ENCODE measurements around the gene WDR5B.

The WDR5B gene

GRCh38 chr3:122430371-122430770 lies 14.5 kb upstream of the WDR5B start:
- no peak for DNase-seq (ENCODE audit: low read depth in 1 of 2, low spot score in 1 of 2)
- in situ Hi-C loops (cut with HindIII; ENCODE audit: low pct_unique_long_range_greater_than_20kb, low sequenced_read_pairs) = no loop called here
- TF ChIP-seq JUND (IDR thresholded peaks at IDR 0.05; ENCODE audit: low read depth) = no peak

- in situ Hi-C loops (cut with HindIII; ENCODE audit: low pct_unique_long_range_greater_than_20kb, low sequenced_read_pairs) = no loop called here
- TF ChIP-seq JUND (IDR thresholded peaks at IDR 0.05; ENCODE audit: low read depth) = no peak
- no peak for DNase-seq (ENCODE audit: low read depth in 1 of 2, low spot score in 1 of 2)
Observed at GRCh38 chr3:122427857-122428471, 12.1 kb upstream of the WDR5B start.

- no peak for TF ChIP-seq JUND (IDR thresholded peaks at IDR 0.05; ENCODE audit: low read depth)
- in situ Hi-C loops (cut with HindIII; ENCODE audit: low pct_unique_long_range_greater_than_20kb, low sequenced_read_pairs) = no loop called here
- DNase-seq (ENCODE audit: low read depth in 1 of 2, low spot score in 1 of 2) = no peak
Observed at GRCh38 chr3:122421836-122422235, 6.0 kb upstream of the WDR5B start.

GRCh38 chr3:122421101-122421500 lies 5.2 kb upstream of the WDR5B start:
- no peak for DNase-seq (ENCODE audit: low read depth in 1 of 2, low spot score in 1 of 2)
- no peak for TF ChIP-seq JUND (IDR thresholded peaks at IDR 0.05; ENCODE audit: low read depth)
- in situ Hi-C loops (cut with HindIII; ENCODE audit: low pct_unique_long_range_greater_than_20kb, low sequenced_read_pairs) = no loop called here

- in situ Hi-C loops (cut with HindIII; ENCODE audit: low pct_unique_long_range_greater_than_20kb, low sequenced_read_pairs) = no loop called here
- DNase-seq (ENCODE audit: low read depth in 1 of 2, low spot score in 1 of 2) = peak in 1 of 2 experiments; percentile 2
- no peak for TF ChIP-seq JUND (IDR thresholded peaks at IDR 0.05; ENCODE audit: low read depth)
Observed at GRCh38 chr3:122416966-122417365, 1.1 kb upstream of the WDR5B start.

GRCh38 chr3:122415104-122415744 lies 638 bp downstream of the WDR5B start:
- TF ChIP-seq JUND (IDR thresholded peaks at IDR 0.05; ENCODE audit: low read depth) = no peak
- in situ Hi-C loops (cut with HindIII; ENCODE audit: low pct_unique_long_range_greater_than_20kb, low sequenced_read_pairs) = no loop called here
- DNase-seq (ENCODE audit: low read depth in 1 of 2, low spot score in 1 of 2) = peak; percentile 56 to 82

- no peak for TF ChIP-seq JUND (IDR thresholded peaks at IDR 0.05; ENCODE audit: low read depth)
- in situ Hi-C loops (cut with HindIII; ENCODE audit: low pct_unique_long_range_greater_than_20kb, low sequenced_read_pairs) = no loop called here
- no peak for DNase-seq (ENCODE audit: low read depth in 1 of 2, low spot score in 1 of 2)
Observed at GRCh38 chr3:122414391-122414790, 1.5 kb downstream of the WDR5B start.

- in situ Hi-C loops (cut with HindIII; ENCODE audit: low pct_unique_long_range_greater_than_20kb, low sequenced_read_pairs) = no loop called here
- no peak for TF ChIP-seq JUND (IDR thresholded peaks at IDR 0.05; ENCODE audit: low read depth)
- no peak for DNase-seq (ENCODE audit: low read depth in 1 of 2, low spot score in 1 of 2)
Observed at GRCh38 chr3:122410639-122411038, 5.2 kb downstream of the WDR5B start.

- no peak for DNase-seq (ENCODE audit: low read depth in 1 of 2, low spot score in 1 of 2)
- TF ChIP-seq JUND (IDR thresholded peaks at IDR 0.05; ENCODE audit: low read depth) = no peak
- in situ Hi-C loops (cut with HindIII; ENCODE audit: low pct_unique_long_range_greater_than_20kb, low sequenced_read_pairs) = no loop called here
Observed at GRCh38 chr3:122410111-122410510, 5.8 kb downstream of the WDR5B start.

- in situ Hi-C loops (cut with HindIII; ENCODE audit: low pct_unique_long_range_greater_than_20kb, low sequenced_read_pairs) = no loop called here
- DNase-seq (ENCODE audit: low read depth in 1 of 2, low spot score in 1 of 2) = no peak
- TF ChIP-seq JUND (IDR thresholded peaks at IDR 0.05; ENCODE audit: low read depth) = no peak
Observed at GRCh38 chr3:122409446-122409845, 6.4 kb downstream of the WDR5B start.

GRCh38 chr3:122407946-122408345 lies 7.9 kb downstream of the WDR5B start:
- in situ Hi-C loops (cut with HindIII; ENCODE audit: low pct_unique_long_range_greater_than_20kb, low sequenced_read_pairs) = no loop called here
- no peak for TF ChIP-seq JUND (IDR thresholded peaks at IDR 0.05; ENCODE audit: low read depth)
- no peak for DNase-seq (ENCODE audit: low read depth in 1 of 2, low spot score in 1 of 2)

GRCh38 chr3:122406198-122406597 lies 9.7 kb downstream of the WDR5B start:
- TF ChIP-seq JUND (IDR thresholded peaks at IDR 0.05; ENCODE audit: low read depth) = no peak
- DNase-seq (ENCODE audit: low read depth in 1 of 2, low spot score in 1 of 2) = no peak
- in situ Hi-C loops (cut with HindIII; ENCODE audit: low pct_unique_long_range_greater_than_20kb, low sequenced_read_pairs) = no loop called here

- TF ChIP-seq JUND (IDR thresholded peaks at IDR 0.05; ENCODE audit: low read depth) = no peak
- DNase-seq (ENCODE audit: low read depth in 1 of 2, low spot score in 1 of 2) = no peak
- in situ Hi-C loops (cut with HindIII; ENCODE audit: low pct_unique_long_range_greater_than_20kb, low sequenced_read_pairs) = no loop called here
Observed at GRCh38 chr3:122405015-122405414, 10.8 kb downstream of the WDR5B start.

- in situ Hi-C loops (cut with HindIII; ENCODE audit: low pct_unique_long_range_greater_than_20kb, low sequenced_read_pairs) = no loop called here
- no peak for TF ChIP-seq JUND (IDR thresholded peaks at IDR 0.05; ENCODE audit: low read depth)
- no peak for DNase-seq (ENCODE audit: low read depth in 1 of 2, low spot score in 1 of 2)
Observed at GRCh38 chr3:122403489-122403888, 12.4 kb downstream of the WDR5B start.
